DMS79 (cell line): ENCODE data around the gene TRIM3.

Experiments
- DNase-seq: peaks from one replicate; lab custom pipeline; 2025; lab: John Stamatoyannopoulos, UW

TRIM3 gene

DNA sequence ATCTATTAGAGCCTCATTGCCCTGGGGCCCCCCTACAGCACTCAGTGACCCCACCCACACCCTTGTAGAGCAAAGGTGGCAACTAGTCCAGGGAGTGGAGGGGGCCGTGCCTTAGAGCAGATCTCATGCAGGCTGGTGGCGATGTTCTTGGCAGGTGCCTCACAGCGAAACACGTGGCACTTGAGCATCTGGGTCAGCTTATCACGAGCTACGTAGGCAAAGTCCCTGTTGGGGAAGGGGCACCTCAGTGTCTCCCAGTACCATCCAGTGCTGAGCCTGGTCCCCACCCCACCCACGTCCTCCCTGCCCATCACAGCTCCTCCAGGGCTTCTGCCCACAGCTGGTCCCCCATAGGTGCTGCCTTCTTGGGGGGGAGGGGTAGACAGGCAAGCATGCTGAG is 72.3 kb downstream of the TRIM3 start:
- DNase-seq = no peak

DNA sequence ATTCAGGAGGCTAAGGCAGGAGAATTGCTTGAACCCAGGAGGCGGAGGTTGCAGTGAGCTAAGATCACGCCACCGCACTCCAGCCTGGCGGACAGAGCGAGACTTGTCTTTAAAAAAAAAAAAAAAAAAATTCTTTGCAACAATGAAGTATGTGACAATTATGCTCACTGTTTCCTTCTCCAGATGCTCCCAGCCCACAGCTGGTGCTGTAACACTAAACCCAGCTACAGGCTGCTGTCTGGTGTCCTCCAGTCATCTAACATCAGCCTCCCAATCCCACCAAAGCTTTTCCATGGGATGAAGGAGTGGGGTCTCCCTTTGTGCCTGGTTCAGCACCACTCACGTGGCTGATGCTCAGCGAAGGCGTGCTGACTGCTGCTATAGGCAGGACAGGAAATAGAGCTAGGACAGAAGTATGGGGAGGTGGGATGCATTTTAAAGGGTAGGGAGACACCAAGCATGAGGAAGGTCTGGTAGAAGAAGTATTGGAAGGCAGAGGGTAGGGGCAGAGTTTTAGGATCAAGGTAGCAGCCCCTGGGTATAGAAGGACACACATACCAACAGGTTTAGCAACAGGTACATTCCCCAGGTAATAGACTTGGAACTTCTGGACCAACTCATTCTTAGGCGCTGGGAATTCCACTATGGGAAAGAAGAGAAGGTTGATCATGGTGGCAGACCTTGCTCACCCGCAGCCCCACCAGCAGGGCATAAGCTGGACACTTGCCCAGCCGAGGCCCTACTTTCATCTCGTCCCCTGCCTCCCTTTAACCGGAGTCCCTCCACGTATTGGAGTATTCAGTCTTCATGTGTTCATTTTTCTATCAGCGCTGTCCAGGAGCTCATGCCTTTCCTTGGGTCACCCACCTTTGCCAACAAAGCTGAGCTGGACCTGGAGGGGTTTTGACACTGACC is 73.1 kb downstream of the TRIM3 start:
- DNase-seq = no peak
